NCI-H1694 treated with DMSO at 0.1 percent for 48 hours (cell line): ENCODE data around the gene BET1.

ENCODE experiments used
- DNase-seq: peaks from one replicate; lab custom pipeline; 2025; lab: John Stamatoyannopoulos, UW

BET1 gene

GRCh38 chr7:94011714-94012353 is 7.7 kb upstream of the BET1 start:
- DNase-seq: no peak

- no peak for DNase-seq
Measured at GRCh38 chr7:94008537-94008936, 4.4 kb upstream of the BET1 start.

GRCh38 chr7:94005753-94006152 is 1.6 kb upstream of the BET1 start:
- no peak for DNase-seq

GRCh38 chr7:94003446-94004023 is 620 bp downstream of the BET1 start:
- no peak for DNase-seq

- DNase-seq: no peak
Measured at GRCh38 chr7:94001396-94001795, 2.8 kb downstream of the BET1 start.

- no peak for DNase-seq
Measured at GRCh38 chr7:93997868-93998267, 6.3 kb downstream of the BET1 start.

GRCh38 chr7:93992421-93993110 is 11.6 kb downstream of the BET1 start:
- no peak for DNase-seq

GRCh38 chr7:93987297-93987696 is 16.9 kb downstream of the BET1 start:
- DNase-seq: no peak

GRCh38 chr7:93985101-93985500 is 19.1 kb downstream of the BET1 start:
- no peak for DNase-seq

- no peak for DNase-seq
Measured at GRCh38 chr7:93984024-93984423, 20.1 kb downstream of the BET1 start.

- no peak for DNase-seq
Measured at GRCh38 chr7:93981480-93981874, 22.7 kb downstream of the BET1 start.

- no peak for DNase-seq
Measured at GRCh38 chr7:93980744-93981479, 23.2 kb downstream of the BET1 start.

- DNase-seq: no peak
Measured at GRCh38 chr7:93977211-93977950, 26.8 kb downstream of the BET1 start.

- DNase-seq: no peak
Measured at GRCh38 chr7:93973134-93973533, 31.0 kb downstream of the BET1 start.

- no peak for DNase-seq
Measured at GRCh38 chr7:93972029-93972725, 32.0 kb downstream of the BET1 start.

GRCh38 chr7:93968911-93969620 is 35.1 kb downstream of the BET1 start:
- no peak for DNase-seq

GRCh38 chr7:93964813-93965212 is 39.3 kb downstream of the BET1 start:
- DNase-seq: no peak

- no peak for DNase-seq
Measured at GRCh38 chr7:93964262-93964661, 39.9 kb downstream of the BET1 start.

GRCh38 chr7:93960986-93961385 is 43.2 kb downstream of the BET1 start:
- no peak for DNase-seq

- DNase-seq: no peak
Measured at GRCh38 chr7:93958651-93959050, 45.5 kb downstream of the BET1 start.

- no peak for DNase-seq
Measured at GRCh38 chr7:93958216-93958615, 45.9 kb downstream of the BET1 start.
